Colonic mucosa (tissue), 4 donors: ENCODE measurements around the gene ZCCHC2. TPM values are rescaled to one million over a fixed set of nuclear protein-coding genes. Genes with fewer than 3 reads are reported as not detected.

Experiments used
- DNase-seq: peaks from one replicate; pipeline ENCODE4 v3.0.0-alpha.2; 2020
- H3K27ac ChIP-seq: fragments of 200-600 bp; one replicate; pipeline ENCODE4 v1.8.0; 2021
- H3K27me3 ChIP-seq: fragments of 200-600 bp; one replicate; pipeline ENCODE4 v1.8.0; 2021
- H3K36me3 ChIP-seq: fragments of 200-600 bp; one replicate; pipeline ENCODE4 v1.8.0; 2021
- H3K4me1 ChIP-seq: fragments of 200-600 bp; one replicate; pipeline ENCODE4 v1.8.0; 2021; ENCODE audit warnings: mild to moderate bottlenecking
- H3K4me3 ChIP-seq: fragments of 200-600 bp; one replicate; pipeline ENCODE4 v1.8.0; 2021
- H3K9ac ChIP-seq, 2 donors: one replicate each; pipeline ENCODE4 v1.7.0; 2013; ENCODE audit warnings: control low read depth in 2 of 2, low read depth in 2 of 2, low read length in 2 of 2
- H3K9me3 ChIP-seq: fragments of 200-600 bp; one replicate; pipeline ENCODE4 v1.8.0; 2021
- CTCF ChIP-seq: fragments of 200-600 bp; IDR thresholded peaks from one replicate; pipeline ENCODE4 v1.8.0; 2022; ENCODE audit warnings: antibody characterized with exemption, mild to moderate bottlenecking
- intact Hi-C: fragments of 100-400 bp; cut with DNase I; formaldehyde crosslinking; loops from one replicate; pipeline ENCODE4 v1.14.1; 2022
- total RNA-seq, 2 donors: library from RNA; stranded (reverse); fragmentation: NEBNext Ultra II Directional in 1 of 2; extraction: Animal tissue kit (Norgen Biotek cat#: 25700) in 1 of 2; gene quantifications; one replicate each; pipeline ENCODE4 v1.2.1, GENCODE V29; 2021
- donor health status: healthy.
- donor health status: DM: no; HTN: no; CAD: no.
- donor health status: DM: no; HTN: no; CAD: no.

The ZCCHC2 gene
- total RNA-seq, 2 donors from 2014 or later: 24.7 to 25.7 TPM

- Histone ChIP-seq H3K9ac (peak overlapping the region in 1 of 2 donors; percentile 38), H3K9me3 (no peaks in the 10 kb centered on the region), H3K4me1 (peaks cover 8% of the 10 kb centered on the region), H3K27me3 (no peaks in the 10 kb centered on the region), H3K4me3 (peak overlapping the region; percentile 92), H3K27ac (peak overlapping the region; percentile 97), H3K36me3 (no peaks in the 10 kb centered on the region)
- no peak for DNase-seq
- no peak for TF ChIP-seq CTCF
- intact Hi-C loops: loop anchor here (5.0 kb wide), 1 partner anchor 86 kb away; no protein-coding TSS in a partner anchor
These were observed 397 bp downstream of the ZCCHC2 start for GRCh38 chr18:62523255-62523588.

GRCh38 chr18:62523631-62524439 lies 1.0 kb downstream of the ZCCHC2 start:
- Histone ChIP-seq H3K27ac (peak overlapping the region; percentile 99), H3K4me1 (peaks cover 8% of the 10 kb centered on the region), H3K9me3 (no peaks in the 10 kb centered on the region), H3K27me3 (no peaks in the 10 kb centered on the region), H3K4me3 (peak overlapping the region; percentile 63), H3K36me3 (no peaks in the 10 kb centered on the region), H3K9ac (peak overlapping the region; percentile 96 to 98)
- intact Hi-C loops: loop anchor here (5.0 kb wide), 1 partner anchor 87 kb away; no protein-coding TSS in a partner anchor
- no peak for TF ChIP-seq CTCF
- DNase-seq: peak; percentile 38

GRCh38 chr18:62524440-62525200 lies 1.8 kb downstream of the ZCCHC2 start:
- peaks cover 8% of the 10 kb centered on the region for H3K4me1 ChIP-seq

GRCh38 chr18:62525608-62526007 lies 2.8 kb downstream of the ZCCHC2 start:
- Histone ChIP-seq H3K4me1 (peaks cover 8% of the 10 kb centered on the region), H3K9ac (peak overlapping the region in 1 of 2 donors; percentile 96), H3K27ac (peak overlapping the region; percentile 99), H3K27me3 (no peaks in the 10 kb centered on the region), H3K36me3 (no peaks in the 10 kb centered on the region), H3K4me3 (peak overlapping the region; percentile 63), H3K9me3 (no peaks in the 10 kb centered on the region)
- intact Hi-C loops: no loop called here
- TF ChIP-seq CTCF: no peak
- no peak for DNase-seq

More at GRCh38 chr18:62524440-62525200, 1.8 kb downstream of the ZCCHC2 start:
- Histone ChIP-seq H3K9ac (peak overlapping the region; percentile 96 to 98), H3K27ac (peak overlapping the region; percentile 99), H3K4me3 (peak overlapping the region; percentile 63), H3K9me3 (no peaks in the 10 kb centered on the region), H3K36me3 (no peaks in the 10 kb centered on the region), H3K27me3 (no peaks in the 10 kb centered on the region)
- intact Hi-C loops: loop anchor here (5.0 kb wide), 1 partner anchor 87 kb away; no protein-coding TSS in a partner anchor
- no peak for TF ChIP-seq CTCF
- DNase-seq: peak; percentile 69

- H3K4me1 ChIP-seq: peaks cover 8% of the 10 kb centered on the region
- DNase-seq: peak; percentile 85
- no peak for TF ChIP-seq CTCF
- peak overlapping the region; percentile 63 for H3K4me3 ChIP-seq
- H3K9ac ChIP-seq: peak overlapping the region; percentile 89 to 96
- no peaks in the 10 kb centered on the region for H3K9me3 ChIP-seq
- no peaks in the 10 kb centered on the region for H3K27me3 ChIP-seq
- no peaks in the 10 kb centered on the region for H3K36me3 ChIP-seq
- H3K27ac ChIP-seq: peak overlapping the region; percentile 99
- intact Hi-C loops: no loop called here
These were observed 3.5 kb downstream of the ZCCHC2 start for GRCh38 chr18:62526098-62527025.
